ENCODE data around the gene ENDOU.

ENDOU gene

GRCh38 chr12:47750916-47751470 is 25.7 kb upstream of the ENDOU start:
- Mint-ChIP-seq H3K27ac (no peak overlapping the region), H3K4me3 (no peak overlapping the region), H3K4me1 (peaks cover 17% of the 10 kb centered on the region), H3K27me3 (ENCODE audit: low read depth) (peaks cover under 1% of the 10 kb centered on the region), H3K36me3 (ENCODE audit: low read depth) (peaks cover 16% of the 10 kb centered on the region), H3K9me3 (no peaks in the 10 kb centered on the region)
- TF ChIP-seq, protein P1, sequence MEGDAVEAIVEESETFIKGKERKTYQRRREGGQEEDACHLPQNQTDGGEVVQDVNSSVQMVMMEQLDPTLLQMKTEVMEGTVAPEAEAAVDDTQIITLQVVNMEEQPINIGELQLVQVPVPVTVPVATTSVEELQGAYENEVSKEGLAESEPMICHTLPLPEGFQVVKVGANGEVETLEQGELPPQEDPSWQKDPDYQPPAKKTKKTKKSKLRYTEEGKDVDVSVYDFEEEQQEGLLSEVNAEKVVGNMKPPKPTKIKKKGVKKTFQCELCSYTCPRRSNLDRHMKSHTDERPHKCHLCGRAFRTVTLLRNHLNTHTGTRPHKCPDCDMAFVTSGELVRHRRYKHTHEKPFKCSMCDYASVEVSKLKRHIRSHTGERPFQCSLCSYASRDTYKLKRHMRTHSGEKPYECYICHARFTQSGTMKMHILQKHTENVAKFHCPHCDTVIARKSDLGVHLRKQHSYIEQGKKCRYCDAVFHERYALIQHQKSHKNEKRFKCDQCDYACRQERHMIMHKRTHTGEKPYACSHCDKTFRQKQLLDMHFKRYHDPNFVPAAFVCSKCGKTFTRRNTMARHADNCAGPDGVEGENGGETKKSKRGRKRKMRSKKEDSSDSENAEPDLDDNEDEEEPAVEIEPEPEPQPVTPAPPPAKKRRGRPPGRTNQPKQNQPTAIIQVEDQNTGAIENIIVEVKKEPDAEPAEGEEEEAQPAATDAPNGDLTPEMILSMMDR (IDR thresholded peaks at IDR 0.05; ENCODE audit: unreplicated experiment in 3 of 3) = no peak

- Mint-ChIP-seq H3K4me3 (no peak overlapping the region), H3K27ac (no peak overlapping the region), H3K9me3 (no peaks in the 10 kb centered on the region), H3K4me1 (peaks cover 18% of the 10 kb centered on the region), H3K36me3 (ENCODE audit: low read depth) (peaks cover 16% of the 10 kb centered on the region), H3K27me3 (ENCODE audit: low read depth) (peaks cover 6% of the 10 kb centered on the region)
- TF ChIP-seq, protein P1 (IDR thresholded peaks at IDR 0.05; ENCODE audit: unreplicated experiment in 3 of 3) = no peak
These were observed 25.0 kb upstream of the ENDOU start for GRCh38 chr12:47750229-47750798.

GRCh38 chr12:47748899-47749298 is 23.6 kb upstream of the ENDOU start:
- no peaks in the 10 kb centered on the region for H3K9me3 Mint-ChIP-seq
- TF ChIP-seq, protein P1 (IDR thresholded peaks at IDR 0.05; ENCODE audit: unreplicated experiment in 3 of 3) = no peak
- no peak overlapping the region for H3K27ac Mint-ChIP-seq
- H3K4me3 Mint-ChIP-seq = no peak overlapping the region
- peaks cover 16% of the 10 kb centered on the region for H3K36me3 Mint-ChIP-seq (ENCODE audit: low read depth)
- peaks cover 6% of the 10 kb centered on the region for H3K27me3 Mint-ChIP-seq (ENCODE audit: low read depth)
- H3K4me1 Mint-ChIP-seq = peaks cover 19% of the 10 kb centered on the region

- Mint-ChIP-seq H3K27me3 (ENCODE audit: low read depth) (peaks cover 10% of the 10 kb centered on the region), H3K9me3 (no peaks in the 10 kb centered on the region), H3K36me3 (ENCODE audit: low read depth) (peaks cover 16% of the 10 kb centered on the region), H3K4me1 (peaks cover 16% of the 10 kb centered on the region), H3K4me3 (no peak overlapping the region), H3K27ac (no peak overlapping the region)
- TF ChIP-seq, protein P1 (IDR thresholded peaks at IDR 0.05; ENCODE audit: unreplicated experiment in 3 of 3) = no peak
These were observed 23.2 kb upstream of the ENDOU start for GRCh38 chr12:47748507-47748828.

- no peak overlapping the region for H3K4me3 Mint-ChIP-seq
- peaks cover 17% of the 10 kb centered on the region for H3K4me1 Mint-ChIP-seq
- H3K27me3 Mint-ChIP-seq (ENCODE audit: low read depth) = peaks cover 15% of the 10 kb centered on the region
- H3K27ac Mint-ChIP-seq = no peak overlapping the region
- peaks cover 16% of the 10 kb centered on the region for H3K36me3 Mint-ChIP-seq (ENCODE audit: low read depth)
- TF ChIP-seq, protein P1 (IDR thresholded peaks at IDR 0.05; ENCODE audit: unreplicated experiment in 3 of 3) = no peak
- H3K9me3 Mint-ChIP-seq = no peaks in the 10 kb centered on the region
These were observed 22.6 kb upstream of the ENDOU start for GRCh38 chr12:47747596-47748506.
